ENCODE data around the gene KRTAP21-1.

Gene KRTAP21-1

GRCh38 chr21:30717105-30717504, 38.1 kb downstream of the KRTAP21-1 start:
- DNase-seq (ENCODE audit: extremely low spot score), result no peak
- ChIA-PET CTCF (no interaction called here), POLR2A (no interaction called here)
- no peak for TF ChIP-seq CTCF (IDR thresholded peaks at IDR 0.05; ENCODE audit: control extremely low read depth, extremely low read depth, low read depth, missing control alignments)

- ChIA-PET POLR2A (no interaction called here), CTCF (no interaction called here)
- no peak for TF ChIP-seq CTCF (IDR thresholded peaks at IDR 0.05; ENCODE audit: control extremely low read depth, extremely low read depth, low read depth, missing control alignments)
- DNase-seq (ENCODE audit: extremely low spot score), result no peak
Observed at GRCh38 chr21:30714946-30715345, 40.3 kb downstream of the KRTAP21-1 start.

GRCh38 chr21:30714456-30714855, 40.8 kb downstream of the KRTAP21-1 start:
- TF ChIP-seq CTCF (IDR thresholded peaks at IDR 0.05; ENCODE audit: control extremely low read depth, extremely low read depth, low read depth, missing control alignments), result no peak
- ChIA-PET CTCF (no interaction called here), POLR2A (no interaction called here)
- no peak for DNase-seq (ENCODE audit: extremely low spot score)

GRCh38 chr21:30713766-30714165, 41.5 kb downstream of the KRTAP21-1 start:
- no peak for TF ChIP-seq CTCF (IDR thresholded peaks at IDR 0.05; ENCODE audit: control extremely low read depth, extremely low read depth, low read depth, missing control alignments)
- ChIA-PET CTCF (no interaction called here), POLR2A (no interaction called here)
- no peak for DNase-seq (ENCODE audit: extremely low spot score)

- no peak for DNase-seq (ENCODE audit: extremely low spot score)
- TF ChIP-seq CTCF (IDR thresholded peaks at IDR 0.05; ENCODE audit: control extremely low read depth, extremely low read depth, low read depth, missing control alignments), result no peak
- ChIA-PET POLR2A (no interaction called here), CTCF (no interaction called here)
Observed at GRCh38 chr21:30710499-30710898, 44.7 kb downstream of the KRTAP21-1 start.

- DNase-seq (ENCODE audit: extremely low spot score), result no peak
- CTCF ChIA-PET, result no interaction called here
- TF ChIP-seq CTCF (IDR thresholded peaks at IDR 0.05; ENCODE audit: control extremely low read depth, extremely low read depth, low read depth, missing control alignments), result no peak
- POLR2A ChIA-PET, result no interaction called here
Observed at GRCh38 chr21:30707409-30707808, 47.8 kb downstream of the KRTAP21-1 start.
